Measurements from ENCODE around the gene HABP4.
"Not testable (repeated sequence)": the region's sequence is repeated elsewhere in the genome, so short reads cannot be mapped to it uniquely, and the experiment has no call there.

GRCh38 chr9:96503374-96503748 is 53.4 kb downstream of the HABP4 start:
- not testable (repeated sequence) for TF ChIP-seq RAD51 (IDR thresholded peaks at IDR 0.05); CREB1 (IDR thresholded peaks at IDR 0.05; ENCODE audit: low read depth); NFYA (IDR thresholded peaks at IDR 0.05; ENCODE audit: borderline replicate concordance, low read depth, low read length); NFXL1 (IDR thresholded peaks at IDR 0.05; ENCODE audit: borderline replicate concordance); RAD21 (IDR thresholded peaks at IDR 0.05; ENCODE audit: insufficient read depth, low read depth, low read length); ZZZ3 (IDR thresholded peaks at IDR 0.05; ENCODE audit: control insufficient read depth, insufficient read length, low read depth)

Measured in GM12878 (cell line).